Transverse colon (tissue), 4 donors: ENCODE measurements around the gene SDHD. TPM values are rescaled to one million over a fixed set of nuclear protein-coding genes. Genes with fewer than 3 reads are reported as not detected.

Experiments used
- DNase-seq: peaks from one replicate; pipeline ENCODE4 v3.0.0-alpha.2; 2019
- H3K27ac ChIP-seq, 4 donors: fragments of 200-600 bp; sonication (generic); 2 replicates each; pipeline ENCODE4 v1.5.1; 2016 to 2018; ENCODE audit warnings: inconsistent platforms in 4 of 4
- H3K27me3 ChIP-seq: fragments of 200-600 bp; sonication (generic); 2 replicates; pipeline ENCODE4 v1.5.1; 2017; ENCODE audit warnings: inconsistent platforms
- H3K36me3 ChIP-seq, 4 donors: fragments of 200-600 bp; sonication (generic); 2 replicates each; pipeline ENCODE4 v1.5.1; 2017 to 2019; ENCODE audit warnings: inconsistent platforms in 4 of 4
- H3K4me1 ChIP-seq, 4 donors: fragments of 200-600 bp; sonication (generic); 2 replicates each; pipeline ENCODE4 v1.5.1; 2017 to 2020; ENCODE audit warnings: inconsistent platforms in 4 of 4
- H3K4me3 ChIP-seq, 4 donors: fragments of 200-600 bp; sonication (generic); 1 replicate in 1 of 4; 2 replicates in 3 of 4; pipeline versions ENCODE4 v1.5.1 to v1.6.1; 2017 to 2019; ENCODE audit warnings: inconsistent platforms in 4 of 4
- H3K9me3 ChIP-seq, 2 donors: fragments of 200-600 bp; sonication (generic); 2 replicates each; pipeline ENCODE4 v1.5.1; 2017 to 2019; ENCODE audit warnings: inconsistent platforms in 2 of 2
- CTCF ChIP-seq, 5 experiments: fragments of 200-600 bp in 3 of 5; fragments of 450-650 bp in 2 of 5; sonication (generic) in 3 of 5; IDR thresholded peaks; 1 replicate in 2 of 5; 2 replicates in 3 of 5; pipeline ENCODE4 v1.5.1; 2016 to 2017; ENCODE audit warnings: antibody characterized with exemption in 5 of 5, inconsistent platforms in 3 of 5, mild to moderate bottlenecking in 2 of 5, moderate library complexity in 1 of 5
- EP300 ChIP-seq: sonication (generic); formaldehyde crosslinking; IDR thresholded peaks from one replicate; pipeline ENCODE4 v1.6.1; 2017; ENCODE audit warnings: antibody characterized with exemption, low read depth
- POLR2A ChIP-seq: fragments of 450-650 bp; IDR thresholded peaks from one replicate; pipeline ENCODE4 v1.6.1; 2016; ENCODE audit warnings: antibody characterized with exemption, mild to moderate bottlenecking, moderate library complexity
- POLR2AphosphoS5 ChIP-seq, 3 donors: sonication (generic); formaldehyde crosslinking; IDR thresholded peaks; one replicate each; pipeline ENCODE4 v1.6.1; 2016; ENCODE audit warnings: antibody characterized with exemption in 3 of 3
- WGBS, 2 donors: methylation state at CpG; one replicate each; pipeline ENCODE4 v1.1.5; 2018; ENCODE audit warnings: low coverage in 1 of 2; 5-methylcytosine and 5-hydroxymethylcytosine counted together
- in situ Hi-C, 4 donors: fragments of 200-750 bp; cut with MboI; loops; one replicate each; pipeline versions ENCODE4 v1.15.0 to v1.15.1; 2017; ENCODE audit warnings: low sequenced_read_pairs in 3 of 4, low pct_ligation_motif_present in 1 of 4, low pct_unique_long_range_greater_than_20kb in 1 of 4
- intact Hi-C: fragments of 100-400 bp; cut with DNase I; formaldehyde crosslinking; loops from one replicate; pipeline ENCODE4 v1.15.1; 2023; ENCODE audit warnings: low total_unique reads
- total RNA-seq, 4 donors: library from RNA; depleted of rRNA; stranded (reverse); fragments of >200 nt; gene quantifications; one replicate each; pipeline ENCODE4 v1.1.0, GENCODE V29; 2016

The SDHD gene
- total RNA-seq, 4 donors from 2014 or later: 30.3 to 268 (median 145) TPM

- no peak overlapping the region for H3K4me3 ChIP-seq
- in situ Hi-C loops: loop anchor here in 2 of 4 donors (10.0 to 25.0 kb wide), 2 partner anchors 60 to 173 kb away; partner anchors contain the start of gene BCO2 (in 2 of the 2)
- WGBS, 2 donors: 93 to 100% methylated on average over 1 to 2 of the region's 2 CpGs
- intact Hi-C loops: no loop called here
- no peak for DNase-seq
- peaks cover 0 to 7% (median 0%) of the 10 kb centered on the region in 4 donors for H3K4me1 ChIP-seq
- H3K36me3 ChIP-seq: peaks cover 0 to 3% (median 0%) of the 10 kb centered on the region in 4 donors
- TF ChIP-seq POLR2A (no peak), POLR2AphosphoS5 (IDR thresholded peaks at IDR 0.05) (no peak), EP300 (no peak), CTCF (IDR thresholded peaks at IDR 0.05) (no peak)
- no peaks in the 10 kb centered on the region for H3K9me3 ChIP-seq
- no peak overlapping the region for H3K27ac ChIP-seq
- no peaks in the 10 kb centered on the region for H3K27me3 ChIP-seq
Observed at GRCh38 chr11:112114460-112114859, 27.8 kb downstream of the SDHD start.

GRCh38 chr11:112115386-112115785, 28.7 kb downstream of the SDHD start:
- no peaks in the 10 kb centered on the region for H3K27me3 ChIP-seq
- H3K36me3 ChIP-seq: peaks cover 0 to 4% (median 0%) of the 10 kb centered on the region in 4 donors
- no peak overlapping the region for H3K27ac ChIP-seq
- H3K9me3 ChIP-seq: no peaks in the 10 kb centered on the region
- H3K4me3 ChIP-seq: no peak overlapping the region
- intact Hi-C loops (no loop called here), in situ Hi-C loops (loop anchor here in 2 of 4 donors (10.0 to 25.0 kb wide), 2 partner anchors 59 to 172 kb away; partner anchors contain the start of gene BCO2 (in 2 of the 2))
- H3K4me1 ChIP-seq: peaks cover 0 to 7% (median 0%) of the 10 kb centered on the region in 4 donors
- no peak for TF ChIP-seq POLR2AphosphoS5 (IDR thresholded peaks at IDR 0.05)
- no peak for TF ChIP-seq POLR2A
- TF ChIP-seq EP300: no peak
- TF ChIP-seq CTCF (IDR thresholded peaks at IDR 0.05): no peak
- 78 to 80% methylated on average over 3 to 5 of the region's 5 CpGs for WGBS, 2 donors
- no peak for DNase-seq

- intact Hi-C loops (no loop called here), in situ Hi-C loops (loop anchor here in 2 of 4 donors (10.0 to 25.0 kb wide), 2 partner anchors 57 to 169 kb away; partner anchors contain the start of gene BCO2 (in 2 of the 2))
- no peak overlapping the region for H3K27ac ChIP-seq
- peaks cover 0 to 7% (median 0%) of the 10 kb centered on the region in 4 donors for H3K4me1 ChIP-seq
- WGBS, 2 donors: 79 to 82% methylated on average over 2 of the region's 2 CpGs
- H3K36me3 ChIP-seq: peaks cover 0 to 4% (median 0%) of the 10 kb centered on the region in 4 donors
- H3K27me3 ChIP-seq: no peaks in the 10 kb centered on the region
- no peak for DNase-seq
- TF ChIP-seq CTCF (IDR thresholded peaks at IDR 0.05) (no peak), EP300 (no peak), POLR2AphosphoS5 (IDR thresholded peaks at IDR 0.05) (no peak), POLR2A (no peak)
- H3K9me3 ChIP-seq: no peaks in the 10 kb centered on the region
- no peak overlapping the region for H3K4me3 ChIP-seq
Observed at GRCh38 chr11:112118176-112118575, 31.5 kb downstream of the SDHD start.

GRCh38 chr11:112121981-112122615, 35.4 kb downstream of the SDHD start:
- in situ Hi-C loops (loop anchor here in 1 of 4 donors (25.0 kb wide), 1 partner anchor 165 kb away; no protein-coding TSS in a partner anchor), intact Hi-C loops (no loop called here)
- no peak for DNase-seq
- H3K27me3 ChIP-seq: no peaks in the 10 kb centered on the region
- no peaks in the 10 kb centered on the region for H3K9me3 ChIP-seq
- no peaks in the 10 kb centered on the region for H3K4me1 ChIP-seq
- no peak overlapping the region for H3K27ac ChIP-seq
- peaks cover 0 to 4% (median 0%) of the 10 kb centered on the region in 4 donors for H3K36me3 ChIP-seq
- no peak for TF ChIP-seq POLR2AphosphoS5 (IDR thresholded peaks at IDR 0.05)
- no peak overlapping the region for H3K4me3 ChIP-seq
- 95 to 100% methylated on average over 2 to 5 of the region's 5 CpGs for WGBS, 2 donors
